Mammary epithelial cell (primary cell): Measurements from ENCODE around the gene ENDOV.

ENCODE experiments used
- CTCF ChIP-seq, 2 donors: IDR thresholded peaks in 1 of 2; conservative IDR thresholded peaks in 1 of 2; 2 replicates each; pipeline ENCODE4 v1.5.1; 2011 to 2012; ENCODE audit warnings: inconsistent platforms in 2 of 2, low read length in 2 of 2, mild to moderate bottlenecking in 2 of 2, control low read depth in 1 of 2, low read depth in 1 of 2; ENCODE audit not compliant: insufficient read depth in 1 of 2; ENCODE audit errors: extremely low read depth in 1 of 2
- EZH2 ChIP-seq: IDR thresholded peaks from 2 replicates; pipeline ENCODE4 v1.6.1; 2012; ENCODE audit warnings: low read length, inconsistent platforms, borderline replicate concordance

- no peak for TF ChIP-seq CTCF (conservative IDR thresholded peaks at IDR 0.05 in 1 of 2, IDR thresholded peaks at IDR 0.05 in 1 of 2; ENCODE audit: extremely low read depth in 1 of 2, insufficient read depth in 1 of 2, low read depth in 1 of 2, low read length in 2 of 2)
- no peak for TF ChIP-seq EZH2
Observed at GRCh38 chr17:80449194-80449929, 34.4 kb downstream of the ENDOV start.
